Activated CD8-positive, alpha-beta memory T cell treated with anti-CD3 and anti-CD28 coated beads, Interleukin-2, amount 50 U/mL, for 4 hours (primary cell): ENCODE measurements around the gene IFITM2.
"Not testable (repeated sequence)": the region's sequence is repeated elsewhere in the genome, so short reads cannot be mapped to it uniquely, and the experiment has no call there.

Experiments
- DNase-seq: peaks from one replicate; pipeline ENCODE4 v3.0.0-alpha.2; 2020

The IFITM2 gene

DNA sequence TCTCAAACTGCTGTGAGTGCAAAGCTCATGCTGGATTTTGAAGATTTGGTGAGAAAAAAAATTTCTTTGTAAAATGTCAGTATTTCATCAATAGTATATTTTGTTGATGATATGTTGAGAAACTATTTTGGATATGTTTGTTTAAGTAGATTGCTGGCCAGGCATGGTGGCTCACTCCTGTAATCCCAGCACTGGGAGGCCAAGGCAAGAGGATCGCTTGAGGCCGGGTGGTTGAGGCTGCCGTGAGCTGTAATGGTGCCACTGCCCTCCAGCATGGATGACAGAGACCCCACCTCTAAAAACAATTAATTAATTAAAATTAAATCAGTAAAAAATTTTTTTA lies 19.9 kb downstream of the IFITM2 start:
- DNase-seq: no peak

DNA sequence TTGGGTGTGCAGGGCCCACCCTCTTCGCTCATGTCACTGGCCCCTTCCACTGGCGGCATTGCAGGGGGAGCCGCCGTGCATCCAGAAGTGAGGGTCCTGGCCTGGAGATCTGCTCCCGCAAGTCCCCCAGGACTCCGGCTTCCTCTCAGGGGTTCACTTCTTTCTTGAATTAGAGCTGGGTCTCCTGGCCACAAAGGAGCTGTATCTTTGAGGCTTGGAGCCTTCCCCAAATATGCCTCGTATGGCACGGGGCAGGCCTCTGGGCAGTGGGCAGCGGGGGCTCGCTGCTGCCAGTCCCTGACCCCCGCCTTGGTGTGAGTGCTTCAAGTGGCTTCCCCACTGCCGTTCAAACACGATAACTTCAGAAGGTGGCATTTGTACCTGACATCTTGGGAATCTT lies 20.4 kb downstream of the IFITM2 start:
- no peak for DNase-seq

DNA sequence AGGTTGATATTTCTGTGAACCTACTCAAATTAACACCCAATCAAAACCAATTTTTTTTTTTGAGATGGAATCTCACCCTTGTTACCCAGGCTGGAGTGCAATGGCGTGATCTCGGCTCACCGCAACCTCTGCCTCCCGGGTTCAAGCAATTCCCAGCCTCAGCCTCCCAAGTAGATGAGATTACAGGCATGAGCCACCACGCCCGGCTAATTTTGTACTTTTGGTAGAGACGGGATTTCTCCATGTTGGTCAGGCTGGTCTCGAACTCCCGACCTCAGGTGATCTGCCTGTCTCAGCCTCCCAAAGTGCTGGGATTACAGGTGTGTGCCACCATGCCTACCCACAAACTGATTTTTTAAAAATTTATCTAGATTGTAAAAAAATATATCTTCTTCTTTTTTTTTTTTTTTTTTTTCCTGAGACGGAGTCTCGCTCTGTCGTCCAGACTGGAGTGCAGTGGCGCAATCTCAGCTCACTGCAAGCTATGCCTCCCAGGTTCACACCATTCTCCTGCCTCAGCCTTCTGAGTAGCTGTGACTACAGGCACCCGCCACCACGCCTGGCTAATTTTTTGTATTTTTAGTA lies 21.0 kb downstream of the IFITM2 start:
- not testable (repeated sequence) for DNase-seq

DNA sequence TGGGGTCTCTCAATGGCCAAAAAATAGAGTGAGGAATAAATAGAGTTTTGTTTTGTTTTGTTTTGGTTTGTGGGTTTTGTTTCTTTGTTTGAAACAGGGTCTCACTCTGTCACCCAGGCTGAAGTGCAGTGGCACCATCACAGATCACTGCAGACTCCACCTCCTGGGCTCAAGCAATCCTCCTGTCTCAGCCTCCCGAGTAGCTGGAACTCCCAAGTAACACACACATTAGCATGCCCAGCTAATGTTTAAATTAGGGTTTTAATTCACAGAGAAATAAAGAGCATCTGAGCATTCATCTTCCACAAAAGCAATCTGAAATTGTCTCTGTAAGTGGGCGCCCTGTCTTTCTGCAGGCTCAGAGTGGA lies 22.3 kb downstream of the IFITM2 start:
- no peak for DNase-seq

DNA sequence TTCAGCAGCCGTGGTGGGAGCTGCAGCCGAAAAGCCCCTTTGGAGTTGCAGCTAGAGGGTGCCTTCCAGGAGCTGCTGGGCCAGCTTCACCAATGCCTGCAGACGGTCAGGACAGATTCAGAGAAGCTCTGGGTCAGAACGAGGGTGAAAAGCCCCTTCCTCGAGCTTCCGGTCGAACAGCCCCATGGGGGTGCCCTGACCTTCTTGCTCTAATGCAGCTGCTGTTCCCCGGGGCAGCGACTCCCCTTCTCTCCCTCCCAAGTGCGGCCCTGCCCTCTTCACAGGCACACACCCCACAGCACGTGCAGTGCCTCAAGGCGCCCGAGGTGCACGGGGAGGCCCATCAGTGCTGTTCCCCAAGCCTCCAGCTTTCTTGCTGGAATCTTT lies 22.7 kb downstream of the IFITM2 start:
- no peak for DNase-seq

DNA sequence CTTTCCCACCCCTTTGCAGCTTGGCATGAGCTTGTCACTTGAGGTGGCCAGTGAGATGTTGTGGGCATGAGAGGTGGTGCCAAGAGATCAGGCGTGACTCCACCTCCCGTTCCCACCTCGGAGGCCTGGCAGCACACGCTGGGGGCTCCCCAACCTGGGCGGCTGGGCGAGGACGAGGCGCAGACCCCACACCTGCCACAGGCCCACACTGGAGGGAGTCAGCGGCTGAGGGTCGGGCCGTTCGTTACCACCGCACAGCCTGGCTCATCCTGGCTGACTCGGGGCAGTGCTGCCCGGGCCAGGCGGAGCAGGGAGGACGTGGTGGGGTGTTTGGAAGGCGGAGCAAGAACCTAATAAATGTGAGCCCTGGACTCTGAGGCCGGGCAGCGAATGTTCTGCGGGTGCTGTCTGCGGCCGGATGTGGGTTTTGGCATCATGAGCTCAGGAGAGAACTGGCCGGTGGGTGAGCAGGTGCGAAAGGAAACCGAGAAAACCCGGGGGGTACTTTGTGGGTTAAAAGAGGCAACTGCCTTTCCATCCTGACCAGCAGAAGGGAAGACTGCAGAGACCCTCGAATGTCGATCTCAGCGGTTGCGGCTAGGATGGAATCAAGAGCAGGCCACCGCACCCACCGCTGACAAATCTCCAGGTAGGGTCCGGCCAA lies 23.2 kb downstream of the IFITM2 start:
- DNase-seq: no peak

DNA sequence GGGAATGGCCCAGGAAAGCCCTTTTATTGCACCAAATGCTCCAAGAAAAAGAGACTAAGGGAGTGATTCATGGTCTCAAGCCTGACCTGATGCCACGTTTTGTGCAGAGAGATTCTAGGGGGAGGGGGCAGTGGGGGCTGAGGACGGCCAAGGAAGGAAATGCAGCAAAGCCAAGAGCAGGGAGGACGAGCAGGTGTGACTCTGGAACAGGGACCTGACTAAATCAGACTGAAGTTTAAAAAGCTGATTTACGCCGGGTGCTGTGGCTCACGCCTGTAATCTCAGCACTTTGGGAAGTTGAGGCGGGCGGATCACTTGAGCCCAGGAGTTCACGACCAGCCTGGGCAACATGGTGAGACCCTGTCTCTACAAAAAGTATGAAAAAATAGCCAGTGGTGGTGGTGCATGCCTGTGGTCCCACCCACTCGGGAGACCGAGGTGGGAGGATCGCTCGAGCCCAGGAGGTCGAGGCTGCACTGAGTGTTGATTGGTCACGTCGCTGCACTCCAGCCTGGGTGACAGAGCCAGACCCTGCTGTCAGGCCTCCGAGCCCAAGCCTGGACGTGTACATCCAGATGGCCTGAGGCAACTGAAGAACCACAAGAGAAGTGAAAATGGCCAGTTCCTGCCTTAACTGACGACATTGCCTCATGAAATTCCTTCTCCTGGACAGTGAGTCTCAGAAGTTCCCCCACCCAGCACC lies 23.9 kb downstream of the IFITM2 start:
- DNase-seq: no peak

DNA sequence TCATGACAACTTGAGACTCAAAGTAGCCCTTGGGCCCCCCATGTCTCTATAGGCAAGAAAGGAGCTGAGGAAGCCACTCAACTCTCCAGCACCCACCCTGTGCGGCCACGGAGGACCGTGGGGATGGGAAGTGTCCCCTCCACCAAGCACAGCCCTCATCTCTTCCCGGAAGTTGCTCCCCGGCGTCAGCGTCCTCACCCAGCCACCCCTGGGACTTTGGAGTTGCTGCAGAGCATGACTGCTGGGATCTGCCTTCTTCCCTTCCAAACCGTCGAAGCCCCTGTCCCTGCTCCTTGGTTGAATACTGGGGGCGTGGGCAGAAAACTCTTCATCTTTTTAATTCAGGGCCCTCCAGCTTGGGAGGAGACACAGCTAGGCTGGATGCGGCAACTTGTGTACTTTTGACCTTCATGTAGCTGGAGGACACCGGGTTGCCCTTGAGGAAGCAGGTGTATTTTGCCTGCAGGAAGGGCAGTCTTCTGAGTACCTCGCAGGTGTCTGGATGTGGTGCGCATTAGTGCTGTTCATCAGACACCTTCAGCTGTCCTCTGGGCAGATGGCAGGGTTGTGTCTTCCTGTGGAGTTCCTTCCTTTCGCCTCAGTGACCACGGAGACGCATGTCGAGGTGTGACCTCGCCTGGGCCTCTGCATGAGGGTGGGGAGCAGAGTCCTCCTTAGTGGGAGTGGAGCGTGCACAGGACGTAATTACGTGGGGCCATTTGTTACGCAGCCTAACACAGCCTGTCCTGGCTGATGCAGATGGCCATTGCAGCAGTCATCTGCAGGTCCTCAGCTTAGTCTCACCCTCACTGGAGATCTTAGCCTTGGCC lies 25.2 kb downstream of the IFITM2 start:
- no peak for DNase-seq

DNA sequence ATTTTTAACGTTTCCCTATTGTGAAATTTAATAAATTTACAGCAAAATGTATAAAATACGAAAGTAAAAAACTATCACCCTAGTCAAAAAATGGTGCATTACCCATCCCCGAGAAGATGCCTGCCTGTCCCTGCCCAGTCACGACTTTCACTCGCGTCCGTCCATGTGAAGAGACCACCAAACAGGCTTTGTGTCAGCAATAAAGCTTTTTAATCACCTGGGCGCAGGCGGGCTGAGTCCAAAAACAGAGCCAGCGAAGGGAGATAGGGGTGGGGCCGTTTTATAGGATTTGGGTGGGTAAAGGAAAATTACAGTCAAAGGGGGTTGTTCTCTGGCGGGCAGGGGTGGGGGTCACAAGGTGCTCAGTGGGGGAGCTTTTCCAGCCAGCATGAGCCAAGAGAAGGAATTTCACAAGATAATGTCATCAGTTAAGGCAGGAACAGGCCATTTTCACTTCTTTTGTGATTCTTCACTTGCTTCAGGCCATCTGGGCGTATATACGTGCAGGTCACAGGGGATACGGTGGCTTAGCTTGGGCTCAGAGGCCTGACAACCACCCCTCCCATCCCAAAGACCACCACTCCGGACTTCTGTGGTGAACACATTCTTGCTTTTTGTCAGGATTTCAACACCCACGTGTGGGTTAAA lies 26.1 kb downstream of the IFITM2 start:
- DNase-seq: not testable (repeated sequence)

DNA sequence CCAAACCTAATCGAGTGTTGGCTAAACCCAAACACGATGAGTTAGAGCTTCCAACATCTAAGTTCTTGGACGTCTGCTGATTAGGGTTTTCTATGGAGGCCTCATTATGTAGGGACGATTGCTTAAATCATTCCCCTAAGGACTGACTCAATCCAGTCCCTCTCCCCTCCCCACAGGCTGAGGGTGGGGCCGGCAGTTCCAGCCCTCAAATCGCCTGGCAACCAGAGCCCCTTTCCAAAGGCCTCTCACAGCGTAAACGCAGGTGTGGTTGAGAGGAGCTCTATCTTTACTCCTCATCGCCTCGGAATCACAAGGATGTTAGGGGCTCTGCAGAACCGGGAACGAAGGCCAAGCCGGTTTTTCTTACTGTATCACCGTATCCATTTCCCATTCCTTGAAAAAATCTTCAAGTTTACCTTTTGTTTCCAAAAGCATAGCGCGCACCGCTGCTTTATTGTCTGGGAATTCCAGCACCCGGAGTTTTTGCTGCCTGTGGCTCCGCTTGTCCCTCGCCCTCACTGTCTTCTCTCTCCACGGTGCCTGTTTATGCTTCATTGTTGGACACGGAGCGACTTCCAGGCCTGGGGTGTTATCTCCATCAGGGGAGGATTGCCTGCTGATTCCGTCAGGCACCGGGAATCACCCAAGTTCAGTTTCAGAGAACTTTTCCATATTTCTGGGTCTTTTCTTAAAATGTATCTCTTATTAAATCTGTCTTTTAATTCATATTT lies 26.8 kb downstream of the IFITM2 start:
- DNase-seq: no peak

DNA sequence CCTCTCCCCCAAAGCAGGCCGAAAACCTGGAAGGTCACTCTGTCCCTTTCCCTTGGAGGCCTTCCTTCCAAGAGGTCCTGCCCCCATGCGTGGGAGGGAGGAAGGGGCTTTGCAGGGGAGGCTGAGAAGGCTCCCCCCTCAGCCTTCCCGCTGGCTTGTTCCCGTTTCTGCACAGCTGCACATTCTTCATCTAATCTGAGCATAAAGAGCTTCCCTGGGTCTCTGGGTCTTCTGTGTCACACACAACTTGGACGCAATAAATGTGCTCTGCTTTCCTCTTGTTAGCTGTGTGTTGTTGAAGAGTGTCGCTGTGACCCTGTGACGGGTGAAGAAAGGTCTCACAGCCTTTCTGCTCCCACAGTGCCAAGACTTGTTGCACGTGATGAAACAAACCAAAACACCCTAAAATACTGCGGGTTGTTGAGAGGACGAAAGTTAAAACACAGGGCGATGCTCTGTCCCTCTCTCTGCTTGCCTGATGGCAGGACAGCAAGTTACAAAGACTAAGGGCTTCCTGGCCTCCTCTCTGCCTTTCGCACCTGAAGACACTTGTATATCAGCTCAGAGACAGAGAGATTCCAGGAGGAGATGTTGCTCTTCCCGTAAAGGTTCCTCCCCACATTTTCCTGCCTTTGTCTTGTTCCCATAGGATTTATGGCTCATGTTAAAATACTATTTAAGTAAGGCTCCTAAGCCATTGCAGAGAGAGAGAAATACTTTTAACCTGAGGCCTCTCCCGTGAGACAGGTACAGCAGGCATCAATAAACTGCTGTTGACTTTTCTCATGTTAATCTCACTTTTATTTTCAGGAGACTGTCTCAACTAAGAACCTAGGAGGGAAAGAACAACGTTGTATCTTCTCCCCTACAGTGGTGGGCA lies 28.4 kb downstream of the IFITM2 start:
- DNase-seq: no peak

DNA sequence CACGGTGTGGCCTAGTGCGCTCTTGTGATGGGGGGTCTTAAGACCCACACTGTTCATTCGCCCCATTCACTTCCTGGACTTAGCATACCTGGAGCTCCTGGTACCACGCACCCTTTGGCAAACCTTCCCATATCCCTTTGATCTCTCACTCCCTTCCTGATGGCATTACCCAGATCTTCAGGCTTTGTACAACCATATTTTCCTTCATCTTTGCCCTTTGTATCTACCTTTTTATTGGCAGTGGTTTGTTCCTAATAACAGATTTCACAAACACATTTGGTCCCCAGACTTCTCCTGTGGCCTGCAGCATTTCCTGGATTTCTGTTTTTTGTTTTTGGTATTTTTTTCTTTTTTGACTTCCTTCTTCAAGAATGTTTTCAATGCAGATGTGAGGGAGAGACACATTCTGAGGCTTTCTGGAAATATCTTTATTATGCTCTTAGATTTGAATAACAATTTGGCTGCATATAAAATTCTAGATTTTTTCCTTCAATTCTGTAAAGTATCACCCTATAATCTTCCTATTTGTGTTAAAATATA lies 29.1 kb downstream of the IFITM2 start:
- no peak for DNase-seq

DNA sequence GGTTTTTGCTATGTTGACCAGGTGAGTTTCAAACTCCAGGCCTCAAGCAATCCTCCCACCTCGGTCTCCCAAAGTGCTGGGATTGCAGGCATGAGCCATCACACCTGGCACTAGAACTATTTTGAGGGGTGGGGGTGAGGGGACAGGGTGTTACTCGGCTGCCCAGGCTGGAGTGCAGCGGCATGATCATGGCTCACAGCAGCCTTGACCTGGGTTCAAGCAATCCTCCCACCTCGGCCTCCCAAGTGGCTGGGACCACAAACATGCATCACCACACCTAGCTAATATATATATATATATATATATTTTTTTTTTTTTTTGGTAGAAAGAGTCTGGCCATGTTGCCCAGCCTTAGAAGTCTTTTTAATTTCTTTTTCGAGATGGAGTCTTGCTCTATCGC lies 30.1 kb downstream of the IFITM2 start:
- no peak for DNase-seq

DNA sequence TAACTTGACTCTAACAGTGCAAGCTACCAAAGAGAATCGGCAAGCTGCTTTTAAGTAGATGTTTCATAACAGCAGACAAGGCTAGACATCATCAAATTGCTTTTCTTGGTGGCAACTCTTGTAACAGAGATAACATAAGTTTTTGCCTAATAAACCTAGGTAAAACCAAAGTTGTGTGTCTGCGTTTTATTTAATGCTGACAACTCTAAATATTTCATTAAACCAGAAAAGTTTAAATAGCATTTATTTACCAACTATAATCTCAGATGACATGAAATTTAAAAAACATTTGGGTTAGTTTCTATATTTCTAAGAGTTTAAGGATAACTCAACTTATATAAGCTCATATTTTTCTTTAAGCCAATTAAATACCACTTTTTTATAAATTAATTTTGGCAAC lies 32.3 kb downstream of the IFITM2 start:
- DNase-seq: no peak

DNA sequence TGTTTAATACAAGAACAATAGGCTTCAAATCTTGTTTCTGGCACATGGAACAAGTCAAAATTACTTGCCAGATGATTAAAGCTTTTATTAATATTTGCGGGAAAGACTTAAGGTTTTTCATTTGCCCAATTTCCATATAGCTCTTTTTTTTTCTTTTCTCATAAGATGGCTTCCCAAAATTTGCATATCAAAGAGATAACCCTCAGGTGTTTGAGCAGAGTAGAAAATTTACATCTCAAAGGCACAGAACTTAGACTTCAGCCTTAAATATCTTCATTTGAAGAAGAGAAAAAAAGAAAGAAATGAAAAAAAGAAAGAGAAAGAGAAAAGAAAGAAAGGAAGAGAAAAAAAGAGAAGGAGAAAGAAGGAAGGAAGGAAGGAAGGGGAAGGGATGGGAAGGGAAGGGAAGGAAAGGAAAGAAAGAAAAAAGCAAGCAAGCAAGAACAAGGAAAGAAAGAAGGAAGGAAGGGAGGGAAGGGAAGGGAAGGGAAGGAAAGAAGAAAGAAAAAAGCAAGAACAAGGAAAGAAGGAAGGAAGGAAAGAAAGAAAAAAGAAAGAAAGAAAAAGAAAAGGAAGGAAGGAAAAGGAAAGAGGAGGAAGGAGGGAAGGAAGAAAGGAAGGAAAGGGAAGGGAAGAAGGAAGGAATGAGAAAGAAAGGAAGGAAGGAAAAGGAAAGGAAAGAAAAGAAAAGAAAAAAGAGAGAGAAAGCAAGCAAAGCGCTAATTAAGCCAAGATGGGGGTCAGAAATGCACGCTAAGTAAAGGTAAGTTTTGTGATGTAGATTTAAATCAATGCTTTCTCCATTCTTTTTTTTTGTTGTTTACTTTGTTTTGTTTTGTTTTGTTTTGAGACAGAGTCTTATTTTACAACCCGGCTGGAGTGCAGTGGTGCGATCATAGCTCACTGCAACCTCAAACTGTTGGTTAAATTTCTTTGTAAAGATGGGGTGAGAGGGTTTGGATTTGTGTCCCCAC lies 33.2 kb downstream of the IFITM2 start:
- no peak for DNase-seq

DNA sequence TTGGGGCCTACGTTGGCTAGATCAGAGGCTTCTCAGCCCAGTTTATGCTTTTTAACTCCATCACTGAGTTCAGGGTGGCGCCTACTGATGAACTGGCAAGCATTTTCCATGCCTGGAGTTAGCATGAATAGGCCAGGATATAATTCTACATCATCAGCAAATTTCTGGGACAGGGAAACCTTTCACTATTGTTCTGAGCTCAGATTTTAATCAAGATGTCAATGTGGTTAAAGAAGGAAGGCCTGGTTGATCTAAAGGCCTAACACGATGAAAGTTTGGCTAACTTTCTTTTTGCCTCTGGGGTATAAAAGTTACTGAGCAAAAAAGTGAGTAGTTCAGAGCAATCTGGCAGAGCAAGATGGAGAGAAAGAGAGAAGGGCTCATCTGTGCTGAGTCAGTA lies 34.7 kb downstream of the IFITM2 start:
- no peak for DNase-seq

DNA sequence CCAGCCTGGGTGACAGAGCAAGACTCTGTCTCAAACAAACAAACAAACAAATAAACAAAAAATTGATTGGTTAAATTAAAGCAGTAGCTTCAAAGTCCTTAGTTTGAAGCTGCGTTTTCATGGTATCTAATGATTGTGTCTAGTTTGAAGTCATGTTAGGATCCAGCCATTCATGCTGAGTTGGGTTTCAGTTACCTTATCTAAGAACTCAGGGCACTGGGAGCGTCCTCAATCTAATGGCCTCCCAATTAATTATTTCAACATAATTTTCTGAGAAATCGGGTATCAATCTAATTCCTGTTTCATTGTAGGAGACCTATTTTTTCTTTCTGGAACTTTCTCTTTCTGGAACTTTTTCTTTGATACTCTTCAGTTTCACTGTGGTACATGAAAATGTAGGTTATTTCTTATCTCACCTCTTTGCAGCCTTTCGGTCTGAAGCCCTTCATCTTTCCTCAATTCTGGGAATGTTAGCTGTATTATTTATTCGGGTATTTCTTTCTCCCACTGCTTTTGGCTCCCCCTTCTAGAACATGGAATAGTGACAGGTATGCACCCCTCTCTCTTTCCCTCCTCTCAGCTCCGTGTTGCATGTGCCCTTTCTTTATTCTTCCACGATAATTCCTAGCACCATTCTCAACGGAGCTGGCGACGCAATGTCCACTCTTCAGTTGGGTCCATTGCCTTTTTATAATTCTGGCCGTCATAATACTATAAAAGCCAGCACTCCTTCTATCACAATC lies 37.4 kb downstream of the IFITM2 start:
- no peak for DNase-seq

DNA sequence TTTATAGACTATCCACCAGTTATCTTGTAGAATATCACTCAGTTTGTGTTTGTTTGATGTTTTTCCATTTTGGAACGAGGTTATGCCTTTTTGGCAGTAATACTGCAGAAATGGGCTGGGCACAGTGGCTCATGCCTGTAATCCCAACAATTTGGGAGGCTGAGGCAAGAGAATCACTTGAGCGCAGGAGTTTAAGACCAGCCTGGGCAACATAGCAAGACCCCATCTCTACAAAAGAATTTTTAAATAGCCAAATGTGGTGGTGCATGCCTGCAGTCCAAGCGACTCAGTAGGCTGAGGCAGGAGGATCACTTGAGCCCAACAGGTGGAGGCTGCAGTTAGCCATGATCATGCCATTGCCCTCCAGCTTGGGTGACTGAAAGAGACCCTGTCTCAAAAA lies 38.9 kb downstream of the IFITM2 start:
- DNase-seq: no peak

DNA sequence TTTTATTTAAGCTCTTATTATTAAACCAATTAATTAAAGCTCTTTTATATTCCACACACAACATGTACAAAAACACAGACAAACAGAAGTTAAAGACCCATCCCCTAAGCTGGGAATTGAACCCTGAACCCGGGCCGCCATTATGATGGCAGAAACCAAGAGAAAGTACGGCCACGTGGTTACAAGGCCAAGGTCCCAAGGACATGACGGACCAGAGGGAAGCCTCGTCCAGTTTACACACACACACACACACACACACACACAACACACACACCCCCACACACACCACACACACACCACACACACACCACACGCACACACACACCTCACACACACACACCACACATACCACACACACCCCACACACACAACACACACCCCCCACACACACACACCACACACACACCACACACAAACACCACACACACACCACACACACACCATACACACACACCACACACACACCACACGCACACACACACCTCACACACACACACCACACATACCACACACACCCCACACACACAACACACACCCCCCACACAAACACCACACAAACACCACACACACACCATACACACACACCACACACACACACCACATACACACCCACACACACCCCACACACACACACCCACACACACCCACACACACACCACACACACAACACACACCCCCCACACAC lies 41.8 kb downstream of the IFITM2 start:
- peak; percentile 2 for DNase-seq
